Endodermal cell (in vitro differentiated cells): ENCODE measurements around the gene TIFAB. TPM values are rescaled to one million over a fixed set of nuclear protein-coding genes. Genes with fewer than 3 reads are reported as not detected.

Experiments
- DNase-seq: peaks from one replicate; pipeline ENCODE4 v3.0.0-alpha.2; 2017
- H3K27ac ChIP-seq: 2 replicates; pipeline ENCODE4 v1.5.1; 2013; ENCODE audit warnings: mild to moderate bottlenecking, low read depth, low read length, moderate library complexity
- H3K27me3 ChIP-seq: 2 replicates; pipeline ENCODE4 v1.6.1; 2013; ENCODE audit warnings: mild to moderate bottlenecking, low read length, moderate library complexity; ENCODE audit not compliant: insufficient read depth, control insufficient read depth, poor library complexity, severe bottlenecking
- H3K36me3 ChIP-seq: 2 replicates; pipeline ENCODE4 v1.7.0; 2013; ENCODE audit warnings: mild to moderate bottlenecking, low read length, moderate library complexity; ENCODE audit not compliant: control insufficient read depth, insufficient read depth
- H3K4me1 ChIP-seq: one replicate; pipeline ENCODE4 v1.7.0; 2013; ENCODE audit warnings: low read length; ENCODE audit not compliant: control insufficient read depth, insufficient read depth
- H3K4me3 ChIP-seq: 2 replicates; pipeline ENCODE4 v1.5.1; 2013; ENCODE audit warnings: mild to moderate bottlenecking, low read length, moderate library complexity
- H3K9ac ChIP-seq: 2 replicates; pipeline ENCODE4 v1.6.1; 2013; ENCODE audit warnings: mild to moderate bottlenecking, low read length, moderate library complexity; ENCODE audit not compliant: poor library complexity, severe bottlenecking; ENCODE audit errors: extremely low read depth
- H3K9me3 ChIP-seq: 2 replicates; pipeline ENCODE4 v1.6.1; 2013; ENCODE audit warnings: mild to moderate bottlenecking, low read length, moderate library complexity; ENCODE audit not compliant: control insufficient read depth
- H3K27ac Mint-ChIP-seq: 2 replicates; pipeline ENCODE4 v1.8.0; 2020; ENCODE audit warnings: mixed read lengths
- H3K27me3 Mint-ChIP-seq: 2 replicates; pipeline ENCODE4 v1.8.0; 2021; ENCODE audit warnings: mild to moderate bottlenecking, mixed read lengths; ENCODE audit not compliant: insufficient read depth
- H3K36me3 Mint-ChIP-seq: 2 replicates; pipeline ENCODE4 v1.8.0; 2020; ENCODE audit warnings: low read depth, mixed read lengths
- H3K4me1 Mint-ChIP-seq: 2 replicates; pipeline ENCODE4 v1.8.0; 2020; ENCODE audit warnings: mixed read lengths
- H3K4me3 Mint-ChIP-seq: 2 replicates; pipeline ENCODE4 v1.8.0; 2020; ENCODE audit warnings: mild to moderate bottlenecking, moderate library complexity, mixed read lengths
- H3K9me3 Mint-ChIP-seq: 2 replicates; pipeline ENCODE4 v1.8.0; 2020; ENCODE audit warnings: mild to moderate bottlenecking, mixed read lengths
- CTCF ChIP-seq: fragments of 200-600 bp; sonication (generic); conservative IDR thresholded peaks from 2 replicates; pipeline ENCODE4 v1.5.0; 2021; ENCODE audit warnings: antibody characterized with exemption, mild to moderate bottlenecking
- WGBS, 2 experiments: methylation state at CpG; one replicate each; pipeline versions ENCODE4 v1.1.5 to v1.1.7; 2013; ENCODE audit warnings: missing lambda C conversion rate in 2 of 2, mixed read lengths in 1 of 2; ENCODE audit not compliant: insufficient coverage in 1 of 2, insufficient read length in 1 of 2; 5-methylcytosine and 5-hydroxymethylcytosine counted together
- total RNA-seq, 2 donors: library from RNA; stranded (reverse); fragmentation: NEBNext Ultra II Directional in 1 of 2; extraction: Animal tissue kit (Norgen Biotek cat#: 25700) in 1 of 2; gene quantifications; 2 replicates in 1 of 2; 3 replicates in 1 of 2; pipeline ENCODE4 v1.2.1, GENCODE V29; 2021

Gene TIFAB
- total RNA-seq, 2 donors from 2014 or later, result not detected

DNA sequence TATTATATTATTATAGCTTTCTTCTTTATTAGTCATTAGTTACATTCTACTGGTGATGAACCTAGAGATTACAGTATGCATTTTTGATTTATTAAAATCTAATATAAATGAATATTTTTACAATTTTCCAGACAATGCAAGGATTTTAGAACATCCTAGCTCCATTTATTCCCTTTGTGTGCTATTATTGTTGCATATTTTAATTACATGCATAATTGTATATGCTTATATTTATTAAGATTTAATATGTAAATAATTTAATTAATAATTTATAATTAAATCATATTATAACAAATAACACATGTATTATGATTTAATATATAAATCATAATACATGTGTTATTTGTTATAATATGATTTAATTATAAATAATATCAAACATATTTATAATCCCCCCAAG is 29.7 kb downstream of the TIFAB start:
- peaks cover 38% of the 10 kb centered on the region for H3K27me3 Mint-ChIP-seq
- H3K27me3 ChIP-seq, result no peaks in the 10 kb centered on the region

DNA sequence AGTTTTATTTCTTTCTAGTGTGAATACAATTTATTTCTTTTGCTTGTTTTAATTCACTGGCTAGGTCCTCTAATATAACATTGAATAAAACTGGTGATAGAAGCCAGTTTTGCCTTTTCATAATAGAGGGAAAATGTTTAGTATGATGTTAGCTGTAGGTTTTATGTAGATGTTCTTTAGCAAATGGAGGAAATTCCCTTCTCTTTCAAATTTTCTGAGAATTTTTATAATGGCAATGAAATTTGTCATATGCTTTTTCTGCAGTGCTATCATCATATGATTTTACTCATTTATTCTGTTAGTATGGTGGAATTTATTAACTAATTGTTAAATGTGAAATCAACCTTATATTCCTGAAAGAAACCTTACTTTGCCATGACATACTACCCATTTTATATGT is 35.1 kb downstream of the TIFAB start:
- Histone ChIP-seq H3K4me1 (no peaks in the 10 kb centered on the region), H3K9ac (no peak overlapping the region), H3K27ac (no peak overlapping the region), H3K36me3 (no peaks in the 10 kb centered on the region), H3K27me3 (no peaks in the 10 kb centered on the region), H3K9me3 (peaks cover 4% of the 10 kb centered on the region), H3K4me3 (no peak overlapping the region)
- no peak for TF ChIP-seq CTCF
- Mint-ChIP-seq H3K4me1 (no peaks in the 10 kb centered on the region), H3K9me3 (no peaks in the 10 kb centered on the region), H3K27ac (no peak overlapping the region), H3K4me3 (no peak overlapping the region), H3K27me3 (peaks cover 64% of the 10 kb centered on the region), H3K36me3 (no peaks in the 10 kb centered on the region)
- no peak for DNase-seq

More for the DNA sequence above, 29.7 kb downstream of the TIFAB start:
- Mint-ChIP-seq H3K4me3 (no peak overlapping the region), H3K27ac (no peak overlapping the region), H3K9me3 (no peaks in the 10 kb centered on the region), H3K36me3 (no peaks in the 10 kb centered on the region), H3K4me1 (peaks cover 12% of the 10 kb centered on the region)
- H3K36me3 ChIP-seq, result no peaks in the 10 kb centered on the region
- peaks cover 4% of the 10 kb centered on the region for H3K9me3 ChIP-seq
- TF ChIP-seq CTCF, result no peak
- peaks cover 8% of the 10 kb centered on the region for H3K4me1 ChIP-seq
- no peak overlapping the region for H3K4me3 ChIP-seq
- no peak overlapping the region for H3K9ac ChIP-seq
- DNase-seq, result no peak
- H3K27ac ChIP-seq, result no peak overlapping the region

GRCh38 chr5:135405082-135405481 is 47.1 kb downstream of the TIFAB start:
- H3K4me3 Mint-ChIP-seq, result no peak overlapping the region
- 91% methylated on average over 1 of the region's 2 CpGs; no CpG with 5 or more reads in 1 of the 2 experiments for WGBS, 2 experiments

More at GRCh38 chr5:135405082-135405481, 47.1 kb downstream of the TIFAB start:
- no peak overlapping the region for H3K27ac ChIP-seq
- Mint-ChIP-seq H3K27me3 (peaks cover 55% of the 10 kb centered on the region), H3K27ac (no peak overlapping the region), H3K9me3 (peaks cover 27% of the 10 kb centered on the region), H3K4me1 (peaks cover 14% of the 10 kb centered on the region), H3K36me3 (peaks cover 4% of the 10 kb centered on the region)
- no peak for TF ChIP-seq CTCF
- H3K27me3 ChIP-seq, result no peaks in the 10 kb centered on the region
- H3K9ac ChIP-seq, result no peak overlapping the region
- no peaks in the 10 kb centered on the region for H3K4me1 ChIP-seq
- H3K4me3 ChIP-seq, result no peak overlapping the region
- no peak for DNase-seq
- H3K9me3 ChIP-seq, result peaks cover 14% of the 10 kb centered on the region
- H3K36me3 ChIP-seq, result no peaks in the 10 kb centered on the region
